Activated naive CD4-positive, alpha-beta T cell treated with anti-CD3 and anti-CD28 coated beads for 36 hours (primary cell): ENCODE results near the gene TTC1. TPM values are rescaled to one million over a fixed set of nuclear protein-coding genes. Genes with fewer than 3 reads are reported as not detected.

Experiments
- CTCF ChIA-PET: fragments of 350-600 bp; sonication (Branson Sonifier 250); formaldehyde crosslinking; loops from one replicate; lab custom pipeline; 2021; ENCODE audit warnings: antibody characterized with exemption; lab: Charles Lee
- DNase-seq: peaks from one replicate; pipeline ENCODE4 v3.0.0-alpha.2; 2020
- H3K27ac Mint-ChIP-seq: one replicate; pipeline ENCODE4 v1.8.0; 2021; ENCODE audit warnings: mild to moderate bottlenecking, mixed read lengths
- H3K27me3 Mint-ChIP-seq: one replicate; pipeline ENCODE4 v1.8.0; 2021; ENCODE audit warnings: low read depth, mixed read lengths
- H3K36me3 Mint-ChIP-seq: one replicate; pipeline ENCODE4 v1.8.0; 2021; ENCODE audit warnings: low read depth, mixed read lengths
- H3K4me1 Mint-ChIP-seq: one replicate; pipeline ENCODE4 v1.8.0; 2021; ENCODE audit warnings: low read depth, mixed read lengths
- H3K4me3 Mint-ChIP-seq: one replicate; pipeline ENCODE4 v1.8.0; 2021; ENCODE audit warnings: mild to moderate bottlenecking, moderate library complexity, mixed read lengths
- H3K9me3 Mint-ChIP-seq: one replicate; pipeline ENCODE4 v1.8.0; 2021; ENCODE audit warnings: mixed read lengths
- intact Hi-C: fragments of 100-400 bp; cut with micrococcal nuclease; formaldehyde crosslinking; loops from one replicate; pipeline ENCODE4 v1.15.1; 2023
- total RNA-seq, 2 experiments: library from RNA; stranded (reverse); gene quantifications; one replicate each; pipeline ENCODE4 v1.2.3, GENCODE V29; 2021

TTC1 gene
- total RNA-seq, 2 experiments from 2014 or later = 46.0 to 47.1 TPM

- Mint-ChIP-seq H3K27ac (no peak overlapping the region), H3K4me1 (peaks cover 10% of the 10 kb centered on the region), H3K4me3 (peak overlapping the region; percentile 63), H3K9me3 (no peaks in the 10 kb centered on the region), H3K36me3 (no peaks in the 10 kb centered on the region), H3K27me3 (peaks cover 55% of the 10 kb centered on the region)
- no peak for DNase-seq
- CTCF ChIA-PET = interaction anchor here (0.6 kb wide), 1 partner anchor 15 kb away, joined by 3 read pairs; no protein-coding TSS in a partner anchor
- intact Hi-C loops = no loop called here
Measured at GRCh38 chr5:159972538-159973362, 36.2 kb upstream of the TTC1 start.

GRCh38 chr5:159975462-159976019 lies 33.4 kb upstream of the TTC1 start:
- Mint-ChIP-seq H3K27ac (no peak overlapping the region), H3K27me3 (peaks cover 53% of the 10 kb centered on the region), H3K4me1 (peaks cover 10% of the 10 kb centered on the region), H3K4me3 (no peak overlapping the region), H3K9me3 (no peaks in the 10 kb centered on the region), H3K36me3 (no peaks in the 10 kb centered on the region)
- intact Hi-C loops = no loop called here
- CTCF ChIA-PET = no interaction called here
- DNase-seq = no peak

GRCh38 chr5:159976921-159977320 lies 32.0 kb upstream of the TTC1 start:
- no peaks in the 10 kb centered on the region for H3K9me3 Mint-ChIP-seq
- intact Hi-C loops = no loop called here
- H3K36me3 Mint-ChIP-seq = no peaks in the 10 kb centered on the region
- peaks cover 41% of the 10 kb centered on the region for H3K27me3 Mint-ChIP-seq
- H3K4me1 Mint-ChIP-seq = peaks cover 6% of the 10 kb centered on the region
- H3K4me3 Mint-ChIP-seq = no peak overlapping the region
- CTCF ChIA-PET = interaction anchor here (0.6 kb wide), 1 partner anchor 354 kb away, joined by 3 read pairs; no protein-coding TSS in a partner anchor
- DNase-seq = no peak
- H3K27ac Mint-ChIP-seq = no peak overlapping the region

GRCh38 chr5:159978358-159978757 lies 30.6 kb upstream of the TTC1 start:
- Mint-ChIP-seq H3K4me3 (no peak overlapping the region), H3K36me3 (no peaks in the 10 kb centered on the region), H3K27me3 (peaks cover 33% of the 10 kb centered on the region), H3K4me1 (no peaks in the 10 kb centered on the region), H3K27ac (no peak overlapping the region), H3K9me3 (no peaks in the 10 kb centered on the region)
- no peak for DNase-seq
- intact Hi-C loops = no loop called here
- CTCF ChIA-PET = interaction anchor here (1.2 kb wide), 1 partner anchor 9 kb away, joined by 7 read pairs; no protein-coding TSS in a partner anchor

GRCh38 chr5:159982421-159983173 lies 26.3 kb upstream of the TTC1 start:
- no peak overlapping the region for H3K4me3 Mint-ChIP-seq

GRCh38 chr5:159987031-159987674 lies 21.8 kb upstream of the TTC1 start:
- CTCF ChIA-PET = interaction anchor here (0.5 to 2.0 kb wide), 33 partner anchors 8 to 1291 kb away, joined by 3 to 10 read pairs (median 3); no protein-coding TSS in a partner anchor
- peak; percentile 83 for DNase-seq
- H3K4me3 Mint-ChIP-seq = peak overlapping the region; percentile 56
- H3K9me3 Mint-ChIP-seq = no peaks in the 10 kb centered on the region
- H3K27me3 Mint-ChIP-seq = peaks cover 20% of the 10 kb centered on the region
- no peak overlapping the region for H3K27ac Mint-ChIP-seq
- intact Hi-C loops = loop anchor here (1.0 to 5.0 kb wide), 5 partner anchors 214 to 700 kb away; partner anchors contain the start of gene IL12B
- H3K36me3 Mint-ChIP-seq = no peaks in the 10 kb centered on the region
- H3K4me1 Mint-ChIP-seq = no peaks in the 10 kb centered on the region

More at GRCh38 chr5:159982421-159983173, 26.3 kb upstream of the TTC1 start:
- Mint-ChIP-seq H3K27ac (no peak overlapping the region), H3K4me1 (no peaks in the 10 kb centered on the region), H3K9me3 (no peaks in the 10 kb centered on the region), H3K36me3 (no peaks in the 10 kb centered on the region), H3K27me3 (peaks cover 23% of the 10 kb centered on the region)
- no peak for DNase-seq
- intact Hi-C loops = no loop called here
- CTCF ChIA-PET = no interaction called here

GRCh38 chr5:159990506-159990905 lies 18.4 kb upstream of the TTC1 start:
- no peak for DNase-seq
- Mint-ChIP-seq H3K9me3 (peaks cover 3% of the 10 kb centered on the region), H3K4me3 (no peak overlapping the region), H3K27me3 (peaks cover 27% of the 10 kb centered on the region), H3K36me3 (no peaks in the 10 kb centered on the region), H3K27ac (no peak overlapping the region), H3K4me1 (no peaks in the 10 kb centered on the region)
- CTCF ChIA-PET = interaction anchor here (1.0 kb wide), 1 partner anchor 546 kb away, joined by 3 read pairs; no protein-coding TSS in a partner anchor
- intact Hi-C loops = no loop called here

- intact Hi-C loops = no loop called here
- no peak overlapping the region for H3K4me3 Mint-ChIP-seq
- H3K9me3 Mint-ChIP-seq = peaks cover 3% of the 10 kb centered on the region
- no peaks in the 10 kb centered on the region for H3K4me1 Mint-ChIP-seq
- CTCF ChIA-PET = no interaction called here
- H3K27ac Mint-ChIP-seq = no peak overlapping the region
- no peaks in the 10 kb centered on the region for H3K36me3 Mint-ChIP-seq
- no peak for DNase-seq
- H3K27me3 Mint-ChIP-seq = peaks cover 17% of the 10 kb centered on the region
Measured at GRCh38 chr5:159992566-159992965, 16.4 kb upstream of the TTC1 start.

GRCh38 chr5:159993194-159993593 lies 15.7 kb upstream of the TTC1 start:
- no peak for DNase-seq
- intact Hi-C loops = no loop called here
- CTCF ChIA-PET = no interaction called here
- no peaks in the 10 kb centered on the region for H3K4me1 Mint-ChIP-seq
- H3K27me3 Mint-ChIP-seq = peaks cover 17% of the 10 kb centered on the region
- no peaks in the 10 kb centered on the region for H3K36me3 Mint-ChIP-seq
- peaks cover 3% of the 10 kb centered on the region for H3K9me3 Mint-ChIP-seq
- no peak overlapping the region for H3K4me3 Mint-ChIP-seq
- H3K27ac Mint-ChIP-seq = no peak overlapping the region

GRCh38 chr5:159995907-159996306 lies 13.0 kb upstream of the TTC1 start:
- Mint-ChIP-seq H3K36me3 (no peaks in the 10 kb centered on the region), H3K4me3 (no peak overlapping the region), H3K27me3 (peaks cover 14% of the 10 kb centered on the region), H3K27ac (no peak overlapping the region), H3K4me1 (no peaks in the 10 kb centered on the region), H3K9me3 (peaks cover 3% of the 10 kb centered on the region)
- intact Hi-C loops = no loop called here
- DNase-seq = no peak
- CTCF ChIA-PET = interaction anchor here (2.3 kb wide), 1 partner anchor 8 kb away, joined by 9 read pairs; no protein-coding TSS in a partner anchor

- intact Hi-C loops = no loop called here
- no peak for DNase-seq
- CTCF ChIA-PET = interaction anchor here (0.6 kb wide), 1 partner anchor 396 kb away, joined by 3 read pairs; no protein-coding TSS in a partner anchor
- no peaks in the 10 kb centered on the region for H3K4me1 Mint-ChIP-seq
- H3K27me3 Mint-ChIP-seq = peaks cover 7% of the 10 kb centered on the region
- no peak overlapping the region for H3K27ac Mint-ChIP-seq
- H3K4me3 Mint-ChIP-seq = no peak overlapping the region
- H3K9me3 Mint-ChIP-seq = no peaks in the 10 kb centered on the region
- no peaks in the 10 kb centered on the region for H3K36me3 Mint-ChIP-seq
Measured at GRCh38 chr5:160001457-160001856, 7.5 kb upstream of the TTC1 start.
